ENCODE results near the gene TMEM100.

TMEM100 gene

DNA sequence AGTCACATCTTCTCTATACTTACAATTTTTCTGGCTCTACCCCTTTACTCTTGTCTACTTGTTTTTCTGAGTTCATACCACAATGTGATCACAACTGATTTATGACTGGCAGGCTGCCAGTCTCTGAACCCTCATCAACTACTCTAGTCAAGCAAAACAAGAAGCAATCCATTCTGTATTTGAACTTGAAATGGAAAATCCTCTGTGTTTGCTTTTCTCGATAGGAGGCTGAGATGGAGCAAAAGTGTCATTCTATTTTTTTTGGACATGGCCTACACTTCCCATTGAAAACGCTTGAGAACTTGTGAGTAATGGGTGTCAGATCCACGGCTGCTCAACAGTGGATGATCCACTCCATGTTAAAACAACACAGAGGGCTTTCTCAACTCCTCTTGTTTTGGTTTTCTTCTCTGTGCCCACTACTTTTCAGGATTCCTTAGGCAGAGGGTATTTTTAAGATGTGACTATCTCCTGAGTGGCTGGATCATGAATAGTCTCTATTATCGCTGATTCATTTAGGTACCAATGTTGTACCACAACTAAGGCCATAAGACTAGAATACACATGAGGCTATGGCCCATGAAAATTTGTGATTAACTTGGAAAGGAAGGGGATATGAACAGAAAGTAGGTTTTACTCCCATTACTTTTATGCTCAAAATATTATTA lies 11.7 kb downstream of the TMEM100 start:
- no peak for DNase-seq

- DNase-seq = no peak
These were observed 12.3 kb downstream of the TMEM100 start for GRCh38 chr17:55710410-55710809.

DNA sequence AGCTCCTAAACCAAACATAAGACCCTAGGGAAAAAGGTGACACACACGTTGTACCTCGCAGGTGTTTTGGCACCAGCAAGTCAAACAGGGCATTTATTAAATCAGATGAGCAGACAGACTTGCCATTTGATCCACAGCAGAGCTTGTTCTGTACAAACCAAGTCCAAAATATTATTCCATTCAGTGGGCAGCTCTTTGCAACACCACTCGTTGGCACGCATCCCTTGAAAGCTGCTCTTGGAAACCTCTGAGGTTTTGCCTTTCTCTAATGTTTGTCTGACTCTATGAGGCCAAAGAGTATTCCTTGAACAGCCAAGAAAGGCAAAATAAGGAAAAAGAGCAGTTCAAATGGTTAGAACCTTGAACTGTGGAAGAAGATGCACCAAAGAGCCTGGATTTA lies 12.7 kb downstream of the TMEM100 start:
- no peak for DNase-seq

DNA sequence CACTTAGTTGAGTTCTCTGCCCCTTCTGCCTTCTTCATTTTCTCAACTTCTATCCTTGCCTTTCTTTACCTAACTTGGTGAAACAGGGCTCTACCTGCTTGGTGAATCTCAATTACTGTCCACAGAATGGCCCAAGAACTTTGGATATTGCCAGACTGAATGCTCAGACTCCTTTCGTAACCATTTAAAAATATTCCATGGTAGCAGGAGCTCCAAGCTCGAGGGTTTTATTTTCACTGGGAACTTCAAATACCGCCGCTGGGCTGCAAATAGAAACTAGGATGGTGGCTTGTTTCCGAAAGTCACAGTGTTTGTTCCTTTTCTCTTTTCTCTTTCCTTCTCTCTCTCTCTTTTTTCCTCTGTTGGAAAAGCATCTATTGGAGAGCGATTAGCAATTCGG lies 13.2 kb downstream of the TMEM100 start:
- DNase-seq = no peak

- DNase-seq = no peak
These were observed 14.3 kb downstream of the TMEM100 start for GRCh38 chr17:55708175-55708974.

DNA sequence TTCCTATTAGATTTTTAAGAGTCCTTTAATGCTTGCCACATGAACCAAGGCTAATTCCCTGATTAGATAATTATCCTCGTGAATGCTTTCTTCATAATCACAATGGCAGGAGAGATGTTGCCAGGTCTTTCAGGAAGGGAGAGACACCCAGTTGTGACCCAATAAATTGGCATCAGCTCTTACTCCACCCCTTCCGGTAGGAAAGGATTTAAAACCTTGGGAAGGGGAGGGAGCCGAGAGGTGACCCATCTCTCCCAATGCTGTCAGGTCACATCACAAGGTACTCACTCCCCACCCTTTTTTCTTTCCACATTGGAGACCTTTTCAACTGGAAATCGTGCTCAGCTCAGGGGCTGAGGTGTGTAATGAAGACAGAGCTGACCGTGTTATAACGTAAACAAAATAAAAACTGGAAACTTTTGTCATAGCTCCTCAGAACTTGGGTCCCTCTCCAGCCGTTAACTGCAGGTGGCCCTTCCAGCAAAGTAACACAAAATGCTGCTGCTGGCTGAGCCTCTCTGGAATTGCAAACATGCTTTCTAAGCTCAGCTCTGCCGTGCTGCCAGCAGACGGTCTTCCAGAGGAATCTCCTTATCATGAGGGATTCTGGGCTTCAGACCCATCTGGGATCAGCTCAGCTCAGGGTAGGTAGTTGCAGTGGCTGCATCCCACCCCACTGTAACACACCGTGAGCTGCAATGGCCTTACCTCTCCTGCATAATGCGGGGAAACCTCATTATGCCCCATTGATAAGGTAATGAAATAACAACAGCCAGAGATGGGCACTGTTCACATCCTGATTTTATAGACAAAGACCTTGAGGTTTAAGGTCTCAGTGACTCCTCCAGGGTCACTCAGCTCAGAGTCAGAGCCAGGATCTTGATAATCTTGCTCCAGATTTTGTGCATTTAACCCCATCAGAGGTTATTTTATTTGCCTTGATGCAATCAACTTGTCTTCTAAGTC lies 15.6 kb downstream of the TMEM100 start:
- no peak for DNase-seq

DNA sequence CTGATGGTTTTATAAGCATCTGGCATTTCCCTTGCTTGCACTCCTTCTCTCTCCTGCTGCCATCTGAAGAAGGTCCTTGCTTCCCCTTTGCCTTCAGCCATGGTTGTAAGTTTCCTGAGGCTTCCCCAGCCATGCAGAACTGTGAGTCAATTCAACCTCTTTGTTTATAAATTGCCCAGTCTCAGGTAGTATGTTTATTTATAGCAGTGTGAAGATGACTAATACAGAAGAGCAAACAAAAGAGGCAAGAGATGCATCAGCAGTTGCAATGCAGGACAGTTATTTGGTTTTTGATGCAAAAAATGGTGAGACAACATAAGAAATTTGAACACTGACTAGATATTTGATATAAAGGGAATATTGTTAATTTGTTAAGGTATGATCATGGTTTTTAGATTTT lies 16.8 kb downstream of the TMEM100 start:
- DNase-seq = no peak

DNA sequence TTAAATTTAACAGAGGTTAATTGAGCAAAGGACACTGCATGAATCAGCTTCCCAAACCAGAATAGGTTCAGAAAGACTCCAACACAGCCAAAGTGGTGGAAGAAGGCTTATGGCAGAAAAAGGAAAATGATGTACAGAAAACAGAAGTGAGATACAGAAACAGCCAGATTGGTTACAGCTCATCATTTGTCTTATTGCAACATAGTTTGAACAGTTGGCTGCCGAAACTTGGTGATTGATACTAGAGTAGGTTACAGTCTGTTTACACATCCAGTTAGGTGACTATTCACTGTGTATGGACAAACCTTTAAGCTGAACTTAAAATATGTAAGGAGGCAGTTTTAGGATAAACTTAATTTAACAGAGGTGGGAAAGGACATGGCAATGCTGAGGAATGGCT lies 18.3 kb downstream of the TMEM100 start:
- DNase-seq = no peak

DNA sequence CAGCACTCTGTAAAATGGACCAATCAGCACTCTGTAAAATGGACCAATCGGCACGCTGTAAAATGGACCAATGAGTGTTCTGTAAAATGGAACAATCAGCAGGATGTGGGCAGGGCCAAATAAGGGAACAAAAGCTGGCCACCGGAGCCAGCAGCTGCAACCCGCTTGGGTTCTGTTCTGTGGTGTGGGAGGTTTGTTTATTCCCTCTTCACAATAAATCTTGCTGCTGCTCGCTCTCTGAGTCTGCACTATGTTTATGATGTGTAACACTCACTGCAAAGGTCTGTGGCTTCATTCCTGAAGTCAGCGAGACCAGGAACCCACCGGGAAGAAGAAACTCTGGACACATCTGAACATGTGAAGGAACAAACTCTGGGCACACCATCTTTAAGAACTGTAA lies 20.5 kb downstream of the TMEM100 start:
- DNase-seq = no peak

- DNase-seq = no peak
These were observed 23.3 kb downstream of the TMEM100 start for GRCh38 chr17:55699181-55699860.

DNA sequence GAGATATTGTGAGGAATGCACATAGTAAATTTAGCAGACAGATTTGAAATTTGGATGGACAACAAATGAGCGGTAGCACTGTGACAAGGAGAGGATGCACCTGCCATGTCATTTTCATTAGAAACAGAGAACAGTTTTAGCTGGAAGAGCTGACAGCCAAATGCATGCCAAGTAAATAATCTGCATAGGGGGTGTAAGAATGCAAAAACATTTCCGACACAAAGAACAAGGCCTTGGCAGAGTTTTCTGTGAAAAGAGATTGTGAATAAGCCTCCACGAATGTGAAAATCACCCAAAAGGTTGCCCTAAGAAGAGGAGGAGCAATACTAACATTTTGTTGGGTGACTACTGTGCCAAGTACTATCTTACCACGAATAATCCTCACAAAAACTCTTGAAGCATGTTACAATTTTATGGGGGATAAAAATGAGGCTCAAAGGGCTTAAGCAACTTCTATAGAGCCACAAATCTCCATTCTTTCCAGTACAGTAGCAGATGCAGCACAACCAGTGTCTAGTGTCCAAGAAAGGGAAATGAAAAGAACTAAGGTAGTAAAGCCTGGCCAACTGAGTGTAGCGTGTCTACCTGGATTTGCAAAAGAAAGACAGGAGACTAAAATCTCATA lies 28.3 kb downstream of the TMEM100 start:
- no peak for DNase-seq

GRCh38 chr17:55693254-55694216 lies 29.1 kb downstream of the TMEM100 start:
- DNase-seq = no peak

- no peak for DNase-seq
These were observed 30.4 kb downstream of the TMEM100 start for GRCh38 chr17:55692276-55692675.

DNA sequence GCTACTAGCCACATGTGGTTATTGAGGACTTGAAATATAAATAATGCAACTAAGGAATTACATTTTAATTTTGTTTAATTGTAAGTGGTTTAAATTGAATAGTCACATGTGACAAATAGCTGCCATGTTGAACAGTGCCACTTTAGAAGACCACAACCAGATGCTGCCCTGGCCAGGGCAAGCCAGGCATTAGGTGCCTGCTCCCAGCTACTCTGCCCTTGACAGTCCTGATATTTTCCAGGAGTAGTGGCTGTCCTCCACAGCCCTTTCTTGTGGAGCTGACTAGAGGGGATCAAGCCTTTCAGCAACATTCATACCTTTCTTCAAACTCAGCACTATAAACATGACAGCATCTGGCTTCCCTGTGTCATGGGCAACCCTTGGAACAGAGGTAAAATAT lies 31.0 kb downstream of the TMEM100 start:
- no peak for DNase-seq

DNA sequence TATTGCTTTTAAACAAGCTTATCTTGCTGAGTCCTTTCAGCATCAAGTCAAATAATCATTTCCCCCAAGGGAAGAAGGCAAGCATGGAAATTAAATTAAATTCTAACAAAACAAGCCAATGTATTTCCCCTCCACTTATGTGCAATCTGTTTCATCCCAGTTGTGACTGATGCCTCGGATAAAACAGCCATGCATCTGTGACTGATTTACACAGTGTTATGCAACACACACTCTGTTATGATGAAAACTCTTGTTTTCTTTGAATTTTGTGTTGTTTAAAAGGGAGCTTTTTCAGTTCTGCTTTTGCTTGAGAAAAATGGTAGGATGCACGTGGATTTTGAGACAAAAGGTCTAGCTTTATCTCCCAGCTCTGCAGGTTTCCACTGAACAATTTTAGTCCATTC lies 32.6 kb downstream of the TMEM100 start:
- no peak for DNase-seq

DNA sequence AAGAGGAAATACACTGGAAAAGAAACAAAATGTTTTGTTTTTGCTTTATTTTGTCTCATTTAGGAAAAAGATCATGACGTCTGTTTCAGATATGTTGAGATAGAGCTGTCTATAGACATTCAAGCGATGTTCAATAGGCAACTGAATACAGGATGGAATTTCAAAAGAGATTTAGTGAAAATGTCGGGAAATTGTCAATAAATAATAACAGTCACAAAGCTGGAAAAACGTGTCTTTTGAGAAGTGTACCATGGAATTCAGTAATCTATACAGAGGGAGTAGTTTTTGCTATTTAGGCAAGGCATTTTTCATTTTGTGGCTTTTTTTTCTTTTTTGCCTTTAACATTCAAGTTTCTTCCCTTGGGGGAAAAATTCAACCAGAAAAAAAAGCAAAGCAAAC lies 33.0 kb downstream of the TMEM100 start:
- no peak for DNase-seq

- DNase-seq = no peak
These were observed 34.6 kb downstream of the TMEM100 start for GRCh38 chr17:55688057-55688456.

DNA sequence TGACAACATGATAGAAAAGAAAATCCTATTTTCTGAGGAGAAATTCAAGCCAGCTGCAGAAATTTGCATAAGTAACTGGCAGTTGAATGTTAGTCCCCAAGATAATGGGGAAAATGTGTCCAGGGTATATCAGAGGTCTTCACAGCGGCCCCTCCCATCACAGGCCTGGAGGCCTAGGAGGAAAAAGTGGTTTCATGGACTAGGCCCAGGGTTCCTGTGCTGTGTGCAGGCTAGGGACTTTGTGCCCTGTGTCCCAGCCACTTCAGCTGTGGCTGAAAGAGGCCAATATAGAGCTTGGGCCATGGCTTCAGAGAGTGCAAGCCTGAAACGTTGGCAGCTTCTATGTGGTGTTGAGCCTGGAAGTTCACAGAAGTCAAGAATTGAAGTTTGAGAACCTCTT lies 35.6 kb downstream of the TMEM100 start:
- no peak for DNase-seq

- no peak for DNase-seq
These were observed 38.9 kb downstream of the TMEM100 start for GRCh38 chr17:55683550-55684315.

- no peak for DNase-seq
These were observed 41.3 kb downstream of the TMEM100 start for GRCh38 chr17:55681342-55681700.
